Naive thymus-derived CD4-positive, alpha-beta T cell (primary cell): ENCODE measurements around the gene SRSF3. TPM values are rescaled to one million over a fixed set of nuclear protein-coding genes. Genes with fewer than 3 reads are reported as not detected.

Experiments used
- ATAC-seq: fragments of 150-1000 bp; cut with Tn5 transposase; 2 replicates; pipeline ENCODE4 v1.10.0; 2021; ENCODE audit warnings: mild to moderate bottlenecking, moderate library complexity
- CTCF ChIA-PET: fragments of 350-600 bp; sonication (Branson Sonifier 250); formaldehyde crosslinking; loops from one replicate; lab custom pipeline; 2021; ENCODE audit warnings: antibody characterized with exemption; lab: Charles Lee
- POLR2A ChIA-PET: fragments of 350-600 bp; sonication (Branson Sonifier 250); formaldehyde crosslinking; loops from one replicate; lab custom pipeline; 2021; ENCODE audit warnings: antibody characterized with exemption, inconsistent platforms; lab: Charles Lee
- DNase-seq, 9 donors: peaks; one replicate each; pipeline versions ENCODE4 v3.0.0 to v3.0.0-alpha.2; 2020 to 2022; ENCODE audit warnings: mixed read lengths in 1 of 9
- H3K27ac ChIP-seq: one replicate; pipeline ENCODE4 v1.7.0; 2013; ENCODE audit warnings: mild to moderate bottlenecking, low read depth, low read length, moderate library complexity
- H3K27me3 ChIP-seq, 2 donors: one replicate each; pipeline ENCODE4 v1.7.0; 2013; ENCODE audit warnings: low read length in 2 of 2, mild to moderate bottlenecking in 2 of 2, moderate library complexity in 2 of 2; ENCODE audit not compliant: control insufficient read depth in 2 of 2, insufficient read depth in 2 of 2
- H3K36me3 ChIP-seq, 3 experiments: 1 replicate in 2 of 3; 2 replicates in 1 of 3; pipeline ENCODE4 v1.7.0; 2013; ENCODE audit warnings: low read length in 3 of 3, mild to moderate bottlenecking in 3 of 3, moderate library complexity in 1 of 3; ENCODE audit not compliant: insufficient read depth in 3 of 3, control insufficient read depth in 2 of 3
- H3K4me1 ChIP-seq, 2 donors: one replicate each; pipeline ENCODE4 v1.7.0; 2013; ENCODE audit warnings: low read length in 2 of 2, mild to moderate bottlenecking in 2 of 2, moderate library complexity in 1 of 2; ENCODE audit not compliant: control insufficient read depth in 2 of 2, insufficient read depth in 2 of 2
- H3K4me3 ChIP-seq: 2 replicates; pipeline ENCODE4 v1.7.0; 2013; ENCODE audit warnings: mild to moderate bottlenecking, low read length
- H3K9me3 ChIP-seq, 3 experiments: 1 replicate in 2 of 3; 2 replicates in 1 of 3; pipeline ENCODE4 v1.7.0; 2013; ENCODE audit warnings: low read length in 3 of 3; ENCODE audit not compliant: control insufficient read depth in 2 of 3
- H3K27ac Mint-ChIP-seq, 9 donors: one replicate each; pipeline ENCODE4 v1.8.0; 2020 to 2022; ENCODE audit warnings: mixed read lengths in 9 of 9, mild to moderate bottlenecking in 8 of 9, moderate library complexity in 5 of 9, inconsistent platforms in 2 of 9
- H3K27me3 Mint-ChIP-seq, 5 donors: one replicate each; pipeline ENCODE4 v1.8.0; 2021 to 2022; ENCODE audit warnings: mixed read lengths in 5 of 5, mild to moderate bottlenecking in 1 of 5
- H3K36me3 Mint-ChIP-seq, 5 donors: one replicate each; pipeline ENCODE4 v1.8.0; 2020 to 2022; ENCODE audit warnings: mixed read lengths in 5 of 5, mild to moderate bottlenecking in 3 of 5, inconsistent platforms in 1 of 5
- H3K4me1 Mint-ChIP-seq, 7 donors: one replicate each; pipeline ENCODE4 v1.8.0; 2020 to 2022; ENCODE audit warnings: mixed read lengths in 7 of 7, mild to moderate bottlenecking in 3 of 7, inconsistent platforms in 1 of 7
- H3K4me3 Mint-ChIP-seq, 10 donors: one replicate each; pipeline ENCODE4 v1.8.0; 2020 to 2022; ENCODE audit warnings: mild to moderate bottlenecking in 10 of 10, mixed read lengths in 10 of 10, moderate library complexity in 6 of 10, inconsistent platforms in 2 of 10
- H3K9me3 Mint-ChIP-seq, 11 donors: one replicate each; pipeline ENCODE4 v1.8.0; 2020 to 2022; ENCODE audit warnings: mixed read lengths in 11 of 11, mild to moderate bottlenecking in 4 of 11, inconsistent platforms in 1 of 11, moderate library complexity in 1 of 11
- intact Hi-C, 2 donors: fragments of 100-400 bp; cut with micrococcal nuclease; formaldehyde crosslinking; loops; one replicate each; pipeline ENCODE4 v1.15.1; 2023
- polyA plus RNA-seq, 2 donors: library from polyadenylated mRNA; unstranded; fragments of 300-500 nt; fragmentation: Illumina TruSeq; gene quantifications; one replicate each; pipeline ENCODE4 v1.2.3, GENCODE V29; 2021
- total RNA-seq, 6 experiments: library from RNA in 5 of 6; stranded (reverse) in 5 of 6; gene quantifications; 1 replicate in 5 of 6; 2 replicates in 1 of 6; pipeline ENCODE4 v1.2.3 and lab custom pipeline; 2021 to 2026

SRSF3 gene
- total and polyA plus RNA-seq, 7 experiments from 2014 or later: 317 to 510 (median 403) TPM

DNA sequence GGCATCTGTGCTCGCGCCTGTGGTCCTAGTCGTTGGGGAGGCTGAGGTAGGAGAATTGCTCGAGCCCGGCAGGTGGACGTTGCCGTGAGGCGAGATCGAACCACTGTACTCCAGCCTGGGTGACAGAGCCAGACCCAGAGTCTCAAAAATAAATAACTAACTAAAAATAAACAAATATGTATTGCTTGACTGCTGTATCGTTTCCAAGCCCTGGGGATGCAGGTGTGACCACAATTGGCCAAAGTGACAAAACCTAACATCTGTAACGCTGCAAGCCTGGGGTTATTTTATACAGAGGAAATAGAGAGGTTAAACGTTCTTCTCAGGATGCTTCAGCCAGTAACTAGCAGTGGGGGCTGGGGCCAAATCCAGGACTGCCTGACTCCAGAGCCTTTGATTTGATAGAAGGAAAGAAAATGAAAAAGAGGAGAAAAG, 1.9 kb upstream of the SRSF3 start:
- H3K4me3 ChIP-seq: no peak overlapping the region
- intact Hi-C loops: loop anchor here in 1 of 2 donors (5.0 to 10.0 kb wide), 2 partner anchors 467 to 565 kb away; partner anchors contain the start of gene MAPK14
- H3K9me3 ChIP-seq: no peaks in the 10 kb centered on the region
- Mint-ChIP-seq H3K36me3 (peaks cover 11 to 28% (median 26%) of the 10 kb centered on the region in 5 donors), H3K9me3 (peaks cover 0 to 16% (median 0%) of the 10 kb centered on the region in 11 donors), H3K4me3 (peak overlapping the region; percentile 50 to 93 (median 80)), H3K4me1 (peaks cover 12 to 30% (median 23%) of the 10 kb centered on the region in 7 donors), H3K27me3 (peaks cover 0 to 3% (median 0%) of the 10 kb centered on the region in 5 donors), H3K27ac (peak overlapping the region; percentile 90 to 97 (median 96))
- no peaks in the 10 kb centered on the region for H3K27me3 ChIP-seq
- H3K36me3 ChIP-seq: peaks cover 6 to 25% (median 7%) of the 10 kb centered on the region in 3 experiments
- DNase-seq (no peak), ATAC-seq (no peak)
- ChIA-PET CTCF (no interaction called here), POLR2A (interaction anchor here (0.9 to 12.0 kb wide), 4 partner anchors 11 to 148 kb away, joined by 3 to 288 read pairs (median 4); no protein-coding TSS in a partner anchor)
- peaks cover 15 to 16% of the 10 kb centered on the region in 2 donors for H3K4me1 ChIP-seq
- H3K27ac ChIP-seq: peak overlapping the region; percentile 98

DNA sequence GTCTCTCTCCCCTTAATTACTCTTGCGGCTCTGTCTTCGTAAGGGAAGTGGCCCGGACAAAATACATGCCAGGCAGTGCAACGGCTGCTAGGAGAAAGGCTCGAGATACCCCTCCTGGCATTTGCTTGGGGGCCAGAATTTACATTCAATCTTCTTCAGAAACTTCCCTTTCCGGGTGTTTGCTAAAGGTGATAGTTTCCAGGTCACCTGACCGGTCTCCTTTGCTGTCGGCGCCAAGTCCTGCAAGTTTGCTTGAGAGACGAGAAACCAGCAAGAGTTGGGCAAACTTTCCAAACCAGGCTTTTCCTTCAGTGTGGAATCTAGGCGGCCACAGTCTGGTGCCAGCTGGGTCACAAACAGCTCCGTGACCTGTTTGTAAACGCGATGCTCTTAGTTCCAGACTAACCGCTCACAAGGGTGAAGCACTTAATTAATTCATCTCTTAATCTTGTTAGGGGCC, 563 bp upstream of the SRSF3 start:
- no peaks in the 10 kb centered on the region for H3K27me3 ChIP-seq
- ATAC-seq (peak; percentile 26), DNase-seq (peak in 1 of 9 donors; percentile 65)
- Mint-ChIP-seq H3K4me3 (peak overlapping the region; percentile 90 to 99 (median 97)), H3K27ac (peak overlapping the region; percentile 97 to 100 (median 99)), H3K4me1 (peaks cover 16 to 43% (median 33%) of the 10 kb centered on the region in 7 donors), H3K27me3 (peaks cover 0 to 3% (median 0%) of the 10 kb centered on the region in 5 donors), H3K36me3 (peaks cover 13 to 37% (median 34%) of the 10 kb centered on the region in 5 donors), H3K9me3 (peaks cover 0 to 16% (median 0%) of the 10 kb centered on the region in 11 donors)
- intact Hi-C loops: loop anchor here (1.0 to 10.0 kb wide), 11 partner anchors 9 to 575 kb away; partner anchors contain the start of genes KCTD20 (in 2 of the 2), MTCH1 (in 2 of the 2), PXT1 (in 2 of the 2) and STK38 (in 2 of the 2)
- peaks cover 14 to 33% (median 18%) of the 10 kb centered on the region in 3 experiments for H3K36me3 ChIP-seq
- peaks cover 16 to 28% of the 10 kb centered on the region in 2 donors for H3K4me1 ChIP-seq
- ChIA-PET CTCF (interaction anchor here (0.7 kb wide), 2 partner anchors 30 to 74 kb away, joined by 3 read pairs; no protein-coding TSS in a partner anchor), POLR2A (interaction anchor here (0.9 to 12.0 kb wide), 15 partner anchors 9 to 171 kb away, joined by 3 to 288 read pairs (median 7); partner anchors contain the start of gene STK38)
- H3K9me3 ChIP-seq: no peaks in the 10 kb centered on the region
- H3K27ac ChIP-seq: peak overlapping the region; percentile 98
- H3K4me3 ChIP-seq: peak overlapping the region; percentile 85

DNA sequence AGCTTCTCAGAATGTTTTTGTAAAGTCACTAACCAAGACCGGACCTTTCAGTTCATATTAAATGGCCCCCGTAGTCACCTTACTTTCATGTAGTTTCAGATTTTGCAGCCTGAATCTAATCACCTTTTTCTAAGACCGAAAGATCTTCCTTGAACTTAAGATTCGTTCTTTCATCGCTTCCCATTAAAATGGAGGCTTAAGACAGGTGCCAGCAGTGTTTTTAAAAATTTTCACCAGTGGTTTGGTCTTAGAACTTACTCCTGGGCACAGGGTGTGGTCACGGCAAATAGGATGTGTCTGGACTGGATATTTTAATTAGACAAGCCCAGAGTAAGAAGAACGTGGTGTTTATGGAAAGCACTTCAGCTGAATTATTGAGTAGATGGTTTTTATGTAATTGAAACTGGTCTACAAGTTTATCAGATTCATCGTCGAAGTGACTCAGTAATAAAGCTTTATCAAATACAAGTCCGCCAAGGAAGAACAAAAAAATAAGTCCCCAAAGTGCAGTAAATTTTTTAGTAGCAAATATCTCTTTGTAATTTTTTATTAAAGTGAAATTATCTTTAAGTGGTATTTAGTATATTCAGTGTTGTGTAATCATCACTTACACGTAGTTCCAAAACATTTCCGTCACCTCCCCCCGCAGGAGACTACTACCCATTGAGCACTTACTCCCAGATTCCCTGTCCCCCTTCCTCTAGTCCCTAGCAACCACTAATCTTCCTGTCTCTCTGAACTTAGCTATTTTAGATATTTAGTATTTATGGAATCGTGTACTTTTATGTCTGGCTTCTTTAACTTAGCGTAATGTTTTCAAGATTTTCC, 868 bp downstream of the SRSF3 start:
- H3K4me3 Mint-ChIP-seq: peak overlapping the region; percentile 90 to 99 (median 97)
- DNase-seq (peak in 5 of 9 donors; percentile 31 to 45 (median 40)), ATAC-seq (no peak)
- peak overlapping the region; percentile 97 to 100 (median 99) for H3K27ac Mint-ChIP-seq
- H3K36me3 Mint-ChIP-seq: peaks cover 23 to 52% (median 48%) of the 10 kb centered on the region in 5 donors
- Histone ChIP-seq H3K27ac (peak overlapping the region; percentile 98), H3K4me1 (peaks cover 31 to 42% of the 10 kb centered on the region in 2 donors), H3K9me3 (no peaks in the 10 kb centered on the region), H3K36me3 (peaks cover 27 to 47% (median 32%) of the 10 kb centered on the region in 3 experiments), H3K27me3 (no peaks in the 10 kb centered on the region), H3K4me3 (peak overlapping the region; percentile 85)
- CTCF ChIA-PET: interaction anchor here (1.2 to 1.3 kb wide), 3 partner anchors 20 to 463 kb away, joined by 3 to 5 read pairs (median 5); no protein-coding TSS in a partner anchor
- peaks cover 31 to 58% (median 47%) of the 10 kb centered on the region in 7 donors for H3K4me1 Mint-ChIP-seq
- H3K9me3 Mint-ChIP-seq: peaks cover 0 to 22% (median 0%) of the 10 kb centered on the region in 11 donors
- peaks cover 0 to 3% (median 0%) of the 10 kb centered on the region in 5 donors for H3K27me3 Mint-ChIP-seq
- intact Hi-C loops: loop anchor here (1.0 to 10.0 kb wide), 12 partner anchors 7 to 577 kb away; partner anchors contain the start of genes KCTD20 (in 2 of the 2), PXT1 (in 2 of the 2), STK38 (in 2 of the 2) and MAPK14 (in 1 of the 2)
- POLR2A ChIA-PET: interaction anchor here (0.7 to 12.0 kb wide), 24 partner anchors 8 to 463 kb away, joined by 3 to 288 read pairs (median 6); partner anchors contain the start of genes KCTD20 and STK38

DNA sequence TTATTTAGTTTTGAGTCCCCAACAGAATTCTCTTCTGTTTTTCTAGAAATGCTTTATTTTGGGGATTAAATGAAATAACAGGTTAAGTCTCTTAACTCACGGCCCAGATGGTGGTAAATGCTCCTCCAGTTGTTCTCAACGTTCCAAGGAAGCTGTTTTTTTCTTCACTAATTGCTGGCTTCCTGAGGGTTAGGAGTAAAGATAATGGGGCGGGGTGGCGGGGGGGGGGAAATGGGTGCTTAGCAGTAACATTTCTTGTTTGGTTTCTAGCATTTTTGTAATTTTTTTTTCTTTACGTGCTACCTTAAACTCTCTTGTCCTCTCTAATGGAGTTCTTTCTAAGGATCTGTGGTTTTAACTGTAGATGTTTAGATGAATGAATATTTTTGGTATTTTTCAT, 2.2 kb downstream of the SRSF3 start:
- DNase-seq (no peak), ATAC-seq (no peak)
- POLR2A ChIA-PET: interaction anchor here (0.6 to 12.0 kb wide), 16 partner anchors 11 to 1337 kb away, joined by 3 to 288 read pairs (median 7); partner anchors contain the start of genes PPIL1 and STK38
- Histone ChIP-seq H3K4me3 (peak overlapping the region; percentile 85), H3K27ac (peak overlapping the region; percentile 98), H3K9me3 (no peaks in the 10 kb centered on the region), H3K36me3 (peaks cover 39 to 59% (median 44%) of the 10 kb centered on the region in 3 experiments), H3K4me1 (peaks cover 44 to 56% of the 10 kb centered on the region in 2 donors), H3K27me3 (no peaks in the 10 kb centered on the region)
- Mint-ChIP-seq H3K27me3 (peaks cover 0 to 3% (median 0%) of the 10 kb centered on the region in 5 donors), H3K4me3 (peak overlapping the region; percentile 90 to 99 (median 97)), H3K9me3 (peaks cover 0 to 23% (median 0%) of the 10 kb centered on the region in 11 donors), H3K4me1 (peaks cover 34 to 66% (median 55%) of the 10 kb centered on the region in 7 donors), H3K27ac (peak overlapping the region; percentile 97 to 100 (median 99)), H3K36me3 (peaks cover 29 to 59% (median 55%) of the 10 kb centered on the region in 5 donors)
- CTCF ChIA-PET: interaction anchor here (1.3 kb wide), 2 partner anchors 19 to 465 kb away, joined by 5 read pairs; no protein-coding TSS in a partner anchor
- intact Hi-C loops: loop anchor here in 1 of 2 donors (5.0 to 10.0 kb wide), 2 partner anchors 472 to 576 kb away; partner anchors contain the start of gene PIM1

DNA sequence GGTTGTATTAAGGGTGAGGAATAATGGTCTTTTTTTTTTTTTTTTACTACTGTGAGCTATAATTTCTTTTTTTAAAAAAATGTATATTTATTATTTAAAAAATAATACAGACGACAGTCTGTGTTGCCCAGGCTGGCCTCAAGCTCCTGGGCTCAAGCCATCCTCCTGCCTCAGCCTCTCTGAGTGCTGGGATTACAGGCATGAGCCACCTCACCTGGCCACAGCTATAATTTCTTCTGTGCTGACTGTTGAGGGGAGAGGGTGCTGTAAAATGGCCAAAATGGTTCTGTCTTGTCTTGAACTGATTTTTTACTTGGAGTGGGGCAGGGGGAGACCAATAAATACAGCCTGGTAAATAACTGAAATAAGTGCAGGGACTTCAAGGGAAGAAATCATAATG, 3.6 kb downstream of the SRSF3 start:
- peak overlapping the region; percentile 98 for H3K27ac ChIP-seq
- H3K4me3 ChIP-seq: peak overlapping the region; percentile 85
- H3K27ac Mint-ChIP-seq: peak overlapping the region in 8 of 9 donors; percentile 56 to 100 (median 97)

More for the DNA sequence above, 3.6 kb downstream of the SRSF3 start:
- CTCF ChIA-PET: interaction anchor here (0.6 to 2.2 kb wide), 5 partner anchors 17 to 175 kb away, joined by 3 to 8 read pairs (median 5); no protein-coding TSS in a partner anchor
- peaks cover 51 to 69% (median 56%) of the 10 kb centered on the region in 3 experiments for H3K36me3 ChIP-seq
- Mint-ChIP-seq H3K4me1 (peaks cover 41 to 72% (median 60%) of the 10 kb centered on the region in 7 donors), H3K4me3 (peak overlapping the region; percentile 90 to 99 (median 97)), H3K27me3 (peaks cover 0 to 3% (median 0%) of the 10 kb centered on the region in 5 donors), H3K9me3 (peaks cover 0 to 23% (median 0%) of the 10 kb centered on the region in 11 donors), H3K36me3 (peaks cover 29 to 72% (median 63%) of the 10 kb centered on the region in 5 donors)
- DNase-seq (no peak), ATAC-seq (no peak)
- POLR2A ChIA-PET: interaction anchor here (0.5 to 12.0 kb wide), 21 partner anchors 10 to 1207 kb away, joined by 3 to 288 read pairs (median 4); partner anchors contain the start of genes MTCH1 and PPIL1
- H3K4me1 ChIP-seq: peaks cover 50 to 61% of the 10 kb centered on the region in 2 donors
- intact Hi-C loops: loop anchor here (1.0 to 10.0 kb wide), 3 partner anchors 8 to 575 kb away; partner anchors contain the start of gene PIM1 (in 1 of the 2)
- H3K9me3 ChIP-seq: no peaks in the 10 kb centered on the region
- no peaks in the 10 kb centered on the region for H3K27me3 ChIP-seq
